HG02798 (cell line): Measurements from ENCODE around the gene ARL3.
A peak's percentile ranks its signal among the peaks of the same experiment; 100 is the strongest.
"Not testable (repeated sequence)": the region's sequence is repeated elsewhere in the genome, so short reads cannot be mapped to it uniquely, and the experiment has no call there.

Experiments used
- ATAC-seq: cut with Tn5 transposase; IDR thresholded peaks from one replicate; pipeline ENCODE4 v1.9.1; 2021; ENCODE audit warnings: mild to moderate bottlenecking; ENCODE audit not compliant: unreplicated experiment, poor library complexity

Gene ARL3

DNA sequence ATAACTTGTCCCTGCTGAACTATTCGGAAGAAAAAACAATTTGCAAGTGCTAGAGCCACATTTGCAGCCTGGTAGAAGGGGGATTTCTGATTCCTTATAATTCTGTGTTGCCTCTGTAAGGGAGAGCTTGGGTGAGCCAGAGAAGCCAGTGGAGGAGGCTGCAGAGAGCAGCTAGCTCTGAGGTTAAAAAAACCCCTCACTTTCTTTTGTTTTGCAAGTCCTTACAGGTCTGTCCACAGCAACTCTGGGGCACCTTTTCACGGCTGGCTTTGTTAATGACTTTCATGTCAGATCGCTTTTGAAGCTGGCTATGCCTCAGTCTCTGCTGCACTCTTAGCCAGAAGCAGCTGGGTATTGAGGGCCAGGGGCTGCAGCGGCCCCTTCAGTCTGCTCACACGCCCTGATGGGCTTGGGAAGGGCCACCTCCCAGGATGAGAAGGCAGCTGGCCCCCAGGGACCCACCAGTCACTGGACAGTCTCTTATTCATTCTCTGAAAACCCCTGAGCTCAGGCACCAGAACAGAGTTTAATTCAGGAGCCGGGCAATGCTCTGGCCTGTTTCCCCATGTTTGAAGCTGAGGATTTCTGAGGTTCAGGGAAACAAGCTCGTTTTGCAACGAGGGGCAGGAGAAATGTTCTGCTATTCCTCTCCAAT, 39.1 kb downstream of the ARL3 start:
- no peak for ATAC-seq

- no peak for ATAC-seq
Observed at GRCh38 chr10:102674566-102674965, 39.6 kb downstream of the ARL3 start.

- ATAC-seq: peak; percentile 42
Observed at GRCh38 chr10:102673819-102674511, 40.2 kb downstream of the ARL3 start.

- ATAC-seq: no peak
Observed at GRCh38 chr10:102673236-102673818, 40.9 kb downstream of the ARL3 start.

DNA sequence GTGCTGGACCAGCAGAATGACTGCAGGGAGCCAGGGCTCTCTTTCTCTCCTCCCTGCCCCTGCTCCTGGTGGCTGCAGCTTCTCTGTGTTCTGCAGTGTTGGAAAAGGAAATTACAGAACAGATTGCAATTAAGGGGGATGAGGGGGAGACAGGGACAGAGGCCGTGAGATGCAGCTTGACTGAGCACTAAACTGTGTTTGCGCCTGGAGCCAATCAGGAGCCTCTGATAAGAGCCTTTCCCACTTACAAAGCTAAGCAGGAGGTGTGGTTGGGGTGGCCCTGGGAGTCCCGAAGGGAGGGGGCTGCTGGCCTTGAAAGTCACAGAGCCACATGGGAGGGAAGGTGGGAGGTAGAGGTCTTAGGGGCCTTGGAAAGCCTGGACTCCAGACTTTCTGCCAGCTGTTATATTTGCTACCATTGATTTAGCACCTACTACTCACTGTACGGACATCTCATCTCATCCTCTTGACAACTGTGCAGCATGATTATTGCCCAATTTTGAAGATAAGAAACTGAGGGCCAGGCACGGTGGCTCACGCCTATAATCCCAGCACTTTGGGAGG, 43.2 kb downstream of the ARL3 start:
- ATAC-seq: no peak

DNA sequence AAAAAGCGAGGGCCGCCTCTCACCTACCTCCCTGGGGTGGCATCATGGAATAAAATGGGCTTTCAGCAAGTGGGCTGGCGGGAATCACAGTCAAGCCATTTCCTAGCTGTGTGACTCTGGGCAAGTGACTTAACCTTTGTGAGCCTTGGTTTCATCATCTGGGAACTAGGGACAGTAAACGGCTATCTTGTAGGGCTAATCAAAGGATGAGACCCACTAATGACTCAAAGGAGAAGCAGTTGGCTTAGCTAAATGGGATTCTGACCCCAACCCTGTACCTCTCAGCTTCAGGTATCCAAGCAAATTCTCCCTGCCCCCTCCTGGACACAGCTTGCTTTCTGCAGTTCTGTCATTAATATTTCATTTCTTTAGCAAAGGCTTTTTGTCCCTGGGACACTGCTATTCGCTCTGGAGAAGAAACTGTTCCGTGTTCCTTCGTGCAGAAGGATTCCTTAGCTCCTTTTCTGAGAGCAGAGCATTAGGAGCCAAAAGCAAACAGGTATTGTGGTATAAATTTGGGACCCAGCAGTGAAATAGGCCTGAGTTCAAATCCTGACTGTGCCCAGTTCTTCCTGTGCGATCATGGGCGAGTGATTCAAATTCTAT, 44.0 kb downstream of the ARL3 start:
- ATAC-seq: no peak

DNA sequence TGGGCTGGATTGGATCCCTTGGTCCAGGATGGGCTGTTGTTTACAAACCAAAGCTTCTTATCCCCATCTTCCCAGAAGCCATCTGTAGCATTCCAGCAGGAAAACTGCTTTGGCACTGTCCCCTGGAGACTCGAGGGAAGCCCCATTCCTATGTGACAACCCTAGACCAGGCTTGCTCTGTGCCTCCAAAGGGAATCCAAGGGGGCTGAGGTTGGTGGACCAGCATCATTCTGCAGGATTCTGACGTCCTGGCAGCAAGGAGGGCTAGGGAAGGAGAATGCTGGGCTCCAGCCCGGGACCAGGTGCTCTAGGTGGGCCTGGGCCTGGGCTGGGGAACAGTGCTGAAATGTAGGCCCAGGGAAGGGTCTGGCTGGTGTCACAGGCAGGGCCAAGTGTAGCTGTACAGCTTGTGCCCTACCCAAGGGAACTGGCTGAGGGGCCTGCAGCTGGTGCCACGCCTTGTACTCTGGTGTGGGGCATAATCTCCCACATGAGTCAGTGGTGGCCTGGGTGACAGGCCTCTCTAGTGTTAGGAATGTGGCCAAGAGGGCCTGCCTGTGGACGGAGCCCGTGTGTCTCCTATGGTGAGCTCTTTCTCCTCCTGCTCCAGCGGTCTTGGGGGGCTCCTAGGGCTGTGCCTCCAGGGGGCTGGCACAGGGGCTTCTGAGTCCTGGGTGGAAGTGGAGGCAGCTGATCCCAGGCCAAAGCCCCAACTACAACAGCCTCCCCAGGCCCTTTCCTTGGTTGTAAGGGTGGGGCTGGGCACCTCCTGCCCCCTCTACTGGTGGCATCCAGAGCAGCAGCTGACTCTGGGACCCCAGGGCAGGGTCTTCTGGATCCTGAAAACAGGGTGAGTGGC, 44.8 kb downstream of the ARL3 start:
- no peak for ATAC-seq

- ATAC-seq: no peak
Observed at GRCh38 chr10:102668326-102669107, 45.7 kb downstream of the ARL3 start.

GRCh38 chr10:102667411-102667810, 46.8 kb downstream of the ARL3 start:
- not testable (repeated sequence) for ATAC-seq

DNA sequence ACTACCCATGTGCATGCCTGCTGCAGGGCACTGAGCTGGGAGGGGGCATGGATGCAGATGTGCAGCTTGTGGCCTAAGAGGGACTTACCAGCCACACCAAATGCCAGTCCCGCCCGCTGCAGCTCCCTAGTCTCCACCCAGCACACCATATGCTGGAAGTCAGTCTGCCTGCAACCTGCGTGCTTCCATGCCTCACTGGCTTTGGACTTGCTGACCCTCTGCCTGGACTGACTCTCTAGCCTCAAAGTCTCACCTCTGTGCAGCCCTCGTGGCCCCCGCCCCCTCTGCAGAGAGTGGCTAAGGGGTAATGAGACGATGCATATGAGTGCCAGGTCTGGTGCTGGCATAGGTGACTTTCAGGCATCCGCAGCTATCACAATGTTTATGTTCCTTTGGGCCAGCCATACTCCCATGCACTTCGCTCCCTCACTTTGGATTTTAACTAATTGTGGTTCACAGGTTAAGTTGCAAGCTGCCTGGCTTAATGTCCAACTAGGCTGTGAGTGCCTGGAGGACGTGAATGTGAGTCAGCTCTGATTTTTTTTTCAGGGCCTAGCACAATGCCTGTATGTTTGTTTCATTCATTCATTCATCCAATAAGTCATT, 48.2 kb downstream of the ARL3 start:
- ATAC-seq: no peak

DNA sequence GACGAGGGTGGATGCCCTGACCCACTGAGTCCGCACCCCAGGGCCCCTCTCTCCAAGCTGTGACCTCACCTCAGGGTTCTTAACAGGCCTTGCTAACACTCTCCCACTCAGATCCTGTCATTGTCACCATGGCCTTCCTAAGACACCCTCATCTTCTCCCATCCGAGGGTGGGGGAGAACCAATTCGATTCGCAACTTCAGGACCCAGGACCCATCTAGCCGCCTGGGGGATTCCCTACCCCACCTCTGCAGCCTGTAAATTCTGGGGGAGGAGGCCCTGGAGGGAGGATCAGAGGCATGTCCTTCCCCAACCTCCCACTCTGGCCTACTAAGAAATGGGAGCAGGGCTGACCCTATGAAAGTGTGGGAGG, 52.6 kb downstream of the ARL3 start:
- peak; percentile 26 for ATAC-seq

- ATAC-seq: peak; percentile 89
Observed at GRCh38 chr10:102660888-102661657, 53.1 kb downstream of the ARL3 start.

DNA sequence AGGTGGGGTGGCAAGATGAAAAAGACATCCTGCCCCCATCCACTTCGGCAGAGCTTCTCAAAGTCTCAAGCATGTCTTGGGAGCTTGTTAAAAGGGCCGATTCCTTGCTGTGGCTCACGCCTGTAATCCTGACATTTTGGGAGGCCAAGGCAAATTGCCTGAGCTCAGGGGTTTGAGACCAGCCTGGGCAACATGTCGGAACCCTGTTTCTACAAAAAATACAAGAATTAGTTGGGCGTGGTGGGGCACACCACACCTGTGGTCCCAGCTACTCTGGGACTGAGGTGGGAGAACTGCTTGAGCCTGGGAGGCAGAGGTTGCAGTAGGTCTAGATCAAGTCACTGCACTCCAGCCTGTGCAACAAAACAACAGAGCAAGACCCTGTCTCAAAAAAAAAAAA, 55.4 kb downstream of the ARL3 start:
- ATAC-seq: no peak

GRCh38 chr10:102657984-102658724, 56.0 kb downstream of the ARL3 start:
- ATAC-seq: no peak

DNA sequence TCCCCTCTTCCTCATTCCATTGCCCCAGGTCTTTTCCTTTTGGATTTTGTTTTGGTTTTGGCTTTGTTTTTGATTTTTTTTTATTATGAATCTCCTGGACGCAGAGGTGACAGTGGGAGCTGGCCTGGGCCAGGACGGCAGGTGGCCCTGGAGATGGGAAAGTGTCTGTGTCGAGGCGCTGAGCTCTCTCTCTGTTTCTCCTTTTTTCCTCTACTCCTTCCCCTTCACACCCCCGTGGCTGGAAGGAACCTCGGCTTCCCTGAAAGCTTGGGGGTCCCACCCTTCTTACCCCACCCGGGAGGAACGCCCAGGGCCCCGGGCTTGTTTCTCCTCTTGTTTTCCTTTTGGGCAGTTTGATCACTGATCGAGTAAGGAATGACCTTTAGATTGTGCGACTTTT, 56.7 kb downstream of the ARL3 start:
- ATAC-seq: no peak

DNA sequence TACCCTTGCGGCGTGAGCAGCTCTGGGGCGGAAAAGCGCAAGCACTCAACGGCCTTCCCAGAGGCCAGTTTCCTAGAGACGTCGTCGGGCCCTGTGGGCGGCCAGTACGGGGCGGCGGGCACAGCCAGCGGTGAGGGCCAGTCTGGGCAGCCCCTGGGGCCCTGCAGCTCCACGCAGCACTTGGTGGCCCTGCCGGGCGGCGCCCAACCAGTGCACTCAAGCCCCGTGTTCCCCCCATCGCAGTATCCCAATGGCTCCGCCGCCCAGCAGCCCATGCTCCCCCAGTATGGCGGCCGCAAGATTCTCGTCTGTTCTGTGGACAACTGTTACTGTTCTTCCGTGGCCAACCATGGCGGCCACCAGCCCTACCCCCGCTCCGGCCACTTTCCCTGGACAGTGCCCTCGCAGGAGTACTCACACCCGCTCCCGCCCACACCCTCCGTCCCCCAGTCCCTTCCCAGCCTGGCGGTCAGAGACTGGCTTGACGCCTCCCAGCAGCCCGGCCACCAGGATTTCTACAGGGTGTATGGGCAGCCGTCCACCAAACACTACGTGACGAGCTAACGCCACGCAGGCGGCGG, 57.3 kb downstream of the ARL3 start:
- ATAC-seq: no peak

GRCh38 chr10:102656026-102656425, 58.2 kb downstream of the ARL3 start:
- ATAC-seq: no peak
